Activated naive CD8-positive, alpha-beta T cell treated with anti-CD3 and anti-CD28 coated beads, Interleukin-2, amount 10 ng/mL, durations not matched to agents 7 days and 5 days (primary cell): ENCODE measurements around the gene NEDD8. TPM values are rescaled to one million over a fixed set of nuclear protein-coding genes. Genes with fewer than 3 reads are reported as not detected.
"Not testable (repeated sequence)": the region's sequence is repeated elsewhere in the genome, so short reads cannot be mapped to it uniquely, and the experiment has no call there.

Source experiments
- ATAC-seq: fragments of 150-1000 bp; cut with Tn5 transposase; one replicate; pipeline ENCODE4 v1.10.0; 2021; ENCODE audit warnings: low read depth, moderate library complexity
- POLR2A ChIA-PET: fragments of 350-600 bp; sonication (Branson Sonifier 250); formaldehyde crosslinking; loops from one replicate; lab custom pipeline; 2021; ENCODE audit warnings: antibody characterized with exemption; lab: Charles Lee
- DNase-seq: peaks from one replicate; pipeline ENCODE4 v3.0.0; 2021
- H3K27ac Mint-ChIP-seq: one replicate; pipeline ENCODE4 v1.8.0; 2022; ENCODE audit warnings: mild to moderate bottlenecking, mixed read lengths
- H3K27me3 Mint-ChIP-seq: one replicate; pipeline ENCODE4 v1.8.0; 2022; ENCODE audit warnings: mild to moderate bottlenecking, moderate library complexity, mixed read lengths
- H3K36me3 Mint-ChIP-seq: one replicate; pipeline ENCODE4 v1.8.0; 2021; ENCODE audit warnings: mild to moderate bottlenecking, mixed read lengths
- H3K4me1 Mint-ChIP-seq: one replicate; pipeline ENCODE4 v1.8.0; 2021; ENCODE audit warnings: mixed read lengths
- H3K4me3 Mint-ChIP-seq: one replicate; pipeline ENCODE4 v1.8.0; 2022; ENCODE audit warnings: mild to moderate bottlenecking, moderate library complexity, mixed read lengths
- H3K9me3 Mint-ChIP-seq: one replicate; pipeline ENCODE4 v1.8.0; 2021; ENCODE audit warnings: mixed read lengths
- total RNA-seq, 2 experiments: library from RNA; stranded (reverse); gene quantifications; one replicate each; pipeline ENCODE4 v1.2.3, GENCODE V29; 2021

NEDD8 gene
- total RNA-seq, 2 experiments from 2014 or later = 179 to 196 TPM

DNA sequence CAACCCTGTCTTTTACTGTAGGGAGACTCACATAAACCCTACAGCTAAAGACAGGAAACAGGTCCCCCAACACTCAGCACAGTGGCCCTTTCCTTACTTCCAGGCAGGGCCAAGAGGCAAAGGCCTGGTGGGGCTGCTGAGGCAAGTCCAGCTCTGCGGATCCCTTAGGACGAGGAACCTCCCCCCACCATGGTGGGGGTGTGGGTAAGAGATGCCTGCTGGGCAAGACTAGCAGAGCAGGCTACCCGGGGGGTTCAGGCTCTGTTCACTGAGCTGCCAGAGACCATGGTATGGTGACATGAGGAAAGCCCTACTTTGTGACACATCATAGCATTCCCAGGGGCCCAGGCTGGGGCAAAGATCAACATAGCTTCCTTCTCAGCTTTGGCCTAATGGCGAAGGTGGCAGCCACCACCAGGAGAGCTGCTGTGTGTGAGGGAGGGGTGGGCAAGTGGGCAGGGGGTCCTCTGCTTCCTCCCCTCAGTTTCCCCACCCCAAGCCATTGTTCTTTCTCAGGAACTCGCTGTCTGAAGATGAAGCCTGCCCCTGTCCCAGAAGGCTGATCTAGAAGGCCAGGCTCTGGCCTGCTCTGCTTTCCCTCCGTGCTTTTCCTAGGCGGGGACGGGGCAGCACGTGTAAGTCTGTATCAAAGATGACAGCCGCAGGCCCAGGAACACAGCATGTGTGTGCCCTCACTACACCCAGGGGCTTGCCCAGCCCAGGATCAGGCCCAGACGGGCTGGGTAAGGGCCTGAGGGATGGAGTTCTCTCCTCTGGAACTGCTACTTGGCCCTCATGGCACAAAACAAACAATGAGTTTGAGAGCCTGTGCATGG, 20.3 kb upstream of the NEDD8 start:
- Mint-ChIP-seq H3K36me3 (peaks cover 11% of the 10 kb centered on the region), H3K4me1 (peaks cover 33% of the 10 kb centered on the region), H3K27ac (no peak overlapping the region), H3K27me3 (no peaks in the 10 kb centered on the region), H3K9me3 (no peaks in the 10 kb centered on the region), H3K4me3 (no peak overlapping the region)
- DNase-seq (no peak), ATAC-seq (no peak)
- POLR2A ChIA-PET = interaction anchor here (0.7 to 2.2 kb wide), 4 partner anchors 10 to 18 kb away, joined by 3 to 10 read pairs (median 4); partner anchors contain the start of gene TINF2

- Mint-ChIP-seq H3K9me3 (no peaks in the 10 kb centered on the region), H3K4me3 (no peak overlapping the region), H3K27ac (no peak overlapping the region), H3K36me3 (peaks cover 14% of the 10 kb centered on the region), H3K27me3 (no peaks in the 10 kb centered on the region), H3K4me1 (peaks cover 37% of the 10 kb centered on the region)
- DNase-seq (no peak), ATAC-seq (no peak)
- POLR2A ChIA-PET = interaction anchor here (1.3 to 2.2 kb wide), 3 partner anchors 10 to 19 kb away, joined by 4 to 10 read pairs (median 4); partner anchors contain the start of gene TINF2
These were observed 19.7 kb upstream of the NEDD8 start for GRCh38 chr14:24251880-24252288.

GRCh38 chr14:24250354-24250753, 18.2 kb upstream of the NEDD8 start:
- H3K4me3 Mint-ChIP-seq = peak overlapping the region; percentile 75
- POLR2A ChIA-PET = interaction anchor here (1.0 to 2.2 kb wide), 4 partner anchors 8 to 49 kb away, joined by 4 to 10 read pairs (median 6); partner anchors contain the start of genes DHRS1, MDP1, NOP9 and RABGGTA
- peaks cover 40% of the 10 kb centered on the region for H3K4me1 Mint-ChIP-seq
- H3K27me3 Mint-ChIP-seq = no peaks in the 10 kb centered on the region
- H3K36me3 Mint-ChIP-seq = peaks cover 14% of the 10 kb centered on the region
- H3K9me3 Mint-ChIP-seq = no peaks in the 10 kb centered on the region
- peak overlapping the region; percentile 88 for H3K27ac Mint-ChIP-seq
- DNase-seq (peak; percentile 36), ATAC-seq (no peak)

DNA sequence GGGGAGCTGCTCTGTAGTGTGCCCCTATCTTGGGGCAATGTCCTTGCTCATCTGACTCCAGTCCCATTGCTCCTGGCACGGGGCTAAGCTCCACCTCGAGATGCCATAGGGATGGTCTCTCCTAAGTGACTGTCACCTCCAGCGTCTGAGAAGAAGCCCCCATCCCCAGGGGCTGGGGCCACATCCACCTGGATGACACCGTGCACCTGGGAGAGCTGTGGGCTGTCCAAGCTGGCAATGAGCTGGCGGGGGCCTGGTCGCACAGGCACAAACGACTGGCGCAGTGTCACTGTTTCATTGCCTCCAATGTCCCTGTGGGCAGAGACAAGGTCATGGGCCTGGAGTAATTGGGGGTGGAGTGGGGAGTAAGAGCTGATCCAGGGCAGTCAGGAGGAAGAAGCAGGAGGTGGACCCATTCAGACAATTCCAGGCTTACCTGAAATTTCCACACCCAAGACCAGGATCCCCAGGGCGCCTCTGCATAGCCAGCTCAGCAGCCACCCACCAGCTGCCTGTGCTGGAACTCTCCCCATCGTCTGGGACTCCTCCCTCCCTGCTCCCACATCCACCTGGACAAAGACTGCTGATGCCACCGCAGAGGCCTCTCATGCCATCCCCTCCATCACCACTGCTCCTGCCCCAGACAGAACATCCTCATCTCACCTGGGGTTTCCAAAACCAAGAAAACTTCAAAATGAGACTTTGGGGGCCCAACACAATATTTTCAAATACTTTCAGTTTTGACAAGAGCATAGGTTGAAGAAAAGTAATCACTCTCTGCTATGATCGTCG, 17.3 kb upstream of the NEDD8 start:
- peak; percentile 21 for DNase-seq
- peaks cover 43% of the 10 kb centered on the region for H3K4me1 Mint-ChIP-seq
- no peaks in the 10 kb centered on the region for H3K9me3 Mint-ChIP-seq
- no peaks in the 10 kb centered on the region for H3K27me3 Mint-ChIP-seq
- POLR2A ChIA-PET = interaction anchor here (0.9 to 1.8 kb wide), 4 partner anchors 21 to 181 kb away, joined by 3 to 9 read pairs (median 4); partner anchors contain the start of genes CBLN3, CHMP4A and KHNYN
- peaks cover 14% of the 10 kb centered on the region for H3K36me3 Mint-ChIP-seq
- no peak for ATAC-seq
- peak overlapping the region; percentile 75 for H3K4me3 Mint-ChIP-seq
- peak overlapping the region; percentile 88 for H3K27ac Mint-ChIP-seq

- Mint-ChIP-seq H3K9me3 (no peaks in the 10 kb centered on the region), H3K4me1 (peaks cover 50% of the 10 kb centered on the region), H3K36me3 (peaks cover 14% of the 10 kb centered on the region), H3K27ac (peak overlapping the region; percentile 97), H3K4me3 (peak overlapping the region; percentile 11), H3K27me3 (no peaks in the 10 kb centered on the region)
- POLR2A ChIA-PET = interaction anchor here (0.7 to 4.0 kb wide), 13 partner anchors 12 to 183 kb away, joined by 3 to 43 read pairs (median 7); partner anchors contain the start of genes CBLN3, CHMP4A, DHRS1 and KHNYN
- DNase-seq (peak; percentile 16), ATAC-seq (no peak)
These were observed 15.3 kb upstream of the NEDD8 start for GRCh38 chr14:24247422-24247821.

DNA sequence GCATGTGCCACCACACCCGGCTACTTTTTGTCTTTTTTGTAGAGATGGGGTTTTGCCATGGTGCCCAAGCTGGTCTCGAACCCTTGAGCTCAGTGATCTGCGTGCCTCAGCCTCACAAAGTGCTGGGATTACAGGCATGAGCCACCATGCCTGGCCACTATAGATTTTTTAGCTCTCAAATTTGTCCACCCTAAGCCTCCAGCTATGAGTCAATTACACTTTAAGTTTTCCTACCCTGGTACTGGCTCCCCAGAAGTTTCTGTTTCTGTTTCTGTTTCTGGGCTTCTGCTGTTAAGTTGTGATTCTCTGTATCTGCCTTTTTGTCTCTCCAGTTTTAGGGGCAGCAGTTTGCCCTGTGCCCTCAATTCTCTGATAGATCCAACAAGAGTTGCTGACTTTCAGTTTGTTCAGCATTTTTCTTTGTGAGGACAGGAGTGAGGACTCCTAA, 14.6 kb upstream of the NEDD8 start:
- ATAC-seq (peak; percentile 25), DNase-seq (peak; percentile 38)
- Mint-ChIP-seq H3K27me3 (no peaks in the 10 kb centered on the region), H3K9me3 (no peaks in the 10 kb centered on the region), H3K4me3 (peak overlapping the region; percentile 82), H3K27ac (peak overlapping the region; percentile 97), H3K4me1 (peaks cover 50% of the 10 kb centered on the region), H3K36me3 (peaks cover 14% of the 10 kb centered on the region)
- POLR2A ChIA-PET = interaction anchor here (0.6 to 4.0 kb wide), 17 partner anchors 10 to 86 kb away, joined by 3 to 43 read pairs (median 4); partner anchors contain the start of genes CHMP4A, DHRS1, GMPR2 and IRF9

DNA sequence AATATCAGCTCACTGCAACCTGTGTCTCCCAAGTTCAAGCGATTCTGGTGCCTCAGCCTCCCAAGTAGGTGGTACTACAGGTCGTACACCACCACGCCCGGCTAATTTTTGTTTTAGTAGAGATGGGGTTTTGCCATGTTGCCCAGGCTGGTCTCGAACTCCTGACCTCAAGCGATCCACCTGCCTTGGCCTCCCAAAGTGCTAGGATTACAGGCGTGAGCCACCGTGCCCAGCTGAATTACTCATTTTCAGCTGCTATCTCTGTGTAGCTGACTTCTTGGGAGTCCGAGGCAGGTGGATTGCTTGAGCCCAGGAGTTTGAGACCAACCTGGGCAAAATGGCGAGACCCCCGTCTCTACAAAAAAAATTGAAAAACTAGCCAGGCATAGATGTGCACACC, 13.2 kb upstream of the NEDD8 start:
- peaks cover 14% of the 10 kb centered on the region for H3K36me3 Mint-ChIP-seq
- H3K4me3 Mint-ChIP-seq, ATAC-seq, H3K9me3 Mint-ChIP-seq, H3K27me3 Mint-ChIP-seq, DNase-seq: not testable (repeated sequence)
- POLR2A ChIA-PET = interaction anchor here (0.6 to 4.0 kb wide), 7 partner anchors 26 to 185 kb away, joined by 3 to 43 read pairs (median 7); partner anchors contain the start of genes KHNYN, LTB4R2, MDP1 and RABGGTA
- H3K27ac Mint-ChIP-seq = peak overlapping the region; percentile 26
- peaks cover 47% of the 10 kb centered on the region for H3K4me1 Mint-ChIP-seq

DNA sequence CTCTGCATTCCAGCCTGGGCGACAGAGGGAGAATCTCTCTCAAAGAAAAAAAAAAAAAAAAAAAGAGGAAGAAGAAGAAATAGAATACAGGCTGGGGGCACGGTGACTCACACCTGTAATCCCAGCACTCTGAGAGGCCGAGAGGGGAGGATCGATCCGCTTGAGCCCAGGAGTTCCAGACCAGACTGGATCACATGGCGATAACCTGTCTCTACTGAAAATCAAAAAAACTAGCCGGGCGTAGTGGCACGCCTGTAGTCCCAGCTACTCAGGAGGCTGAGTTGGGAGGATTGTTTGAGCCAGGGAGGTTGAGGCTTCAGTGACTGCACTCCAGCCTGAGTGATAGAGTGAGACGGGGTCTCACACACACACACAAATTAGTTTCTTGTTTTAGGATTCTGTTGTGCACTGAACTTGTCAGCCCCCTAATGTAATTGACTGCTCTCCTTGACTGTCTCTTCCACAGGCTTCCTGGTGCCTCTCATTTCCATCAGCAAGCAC, 11.2 kb upstream of the NEDD8 start:
- POLR2A ChIA-PET = interaction anchor here (0.7 to 4.1 kb wide), 21 partner anchors 12 to 362 kb away, joined by 3 to 76 read pairs (median 8); partner anchors contain the start of genes ADCY4, CBLN3, CHMP4A and CIDEB
- Mint-ChIP-seq H3K4me3 (peak overlapping the region; percentile 85), H3K36me3 (peaks cover 16% of the 10 kb centered on the region), H3K27ac (peak overlapping the region; percentile 99), H3K9me3 (no peaks in the 10 kb centered on the region), H3K27me3 (no peaks in the 10 kb centered on the region), H3K4me1 (peaks cover 45% of the 10 kb centered on the region)
- ATAC-seq (no peak), DNase-seq (no peak)

DNA sequence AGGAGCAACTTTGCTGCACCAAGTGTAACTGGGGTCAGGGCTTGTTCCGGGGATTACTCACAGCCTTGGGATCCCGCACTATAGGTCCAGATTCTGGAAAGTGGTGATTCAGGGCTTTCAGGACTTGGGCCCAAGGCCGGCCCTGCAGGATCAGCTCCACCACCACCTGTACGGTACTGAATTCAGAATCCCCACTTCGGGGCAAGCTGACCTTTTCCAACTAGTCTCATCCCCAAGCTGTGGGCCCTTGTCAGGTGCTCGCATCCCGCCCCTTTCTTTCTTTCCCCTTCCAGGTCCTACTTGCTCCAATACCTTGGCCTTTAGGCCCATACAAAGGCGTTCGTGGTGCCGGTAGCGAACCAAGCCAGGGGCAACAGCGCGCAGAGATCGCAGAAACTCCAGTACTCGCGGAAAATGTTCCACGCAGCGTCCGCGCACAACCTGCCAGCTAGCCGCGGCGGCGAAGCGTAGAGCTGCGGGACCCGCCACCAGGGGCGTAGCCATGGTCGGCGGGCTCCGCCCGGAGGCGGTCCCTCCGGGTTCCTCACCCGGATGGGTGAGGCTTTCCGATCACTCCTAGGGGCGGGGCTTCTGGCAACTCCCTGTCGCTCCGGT, 9.8 kb upstream of the NEDD8 start:
- H3K4me1 Mint-ChIP-seq = peaks cover 42% of the 10 kb centered on the region
- peak overlapping the region; percentile 85 for H3K4me3 Mint-ChIP-seq
- peaks cover 22% of the 10 kb centered on the region for H3K36me3 Mint-ChIP-seq
- peak overlapping the region; percentile 99 for H3K27ac Mint-ChIP-seq
- no peaks in the 10 kb centered on the region for H3K27me3 Mint-ChIP-seq
- DNase-seq (peak; percentile 95), ATAC-seq (peak; percentile 82)
- POLR2A ChIA-PET = interaction anchor here (0.6 to 4.1 kb wide), 30 partner anchors 9 to 201 kb away, joined by 3 to 76 read pairs (median 8); partner anchors contain the start of genes ADCY4, CBLN3, CHMP4A and CIDEB
- no peaks in the 10 kb centered on the region for H3K9me3 Mint-ChIP-seq

DNA sequence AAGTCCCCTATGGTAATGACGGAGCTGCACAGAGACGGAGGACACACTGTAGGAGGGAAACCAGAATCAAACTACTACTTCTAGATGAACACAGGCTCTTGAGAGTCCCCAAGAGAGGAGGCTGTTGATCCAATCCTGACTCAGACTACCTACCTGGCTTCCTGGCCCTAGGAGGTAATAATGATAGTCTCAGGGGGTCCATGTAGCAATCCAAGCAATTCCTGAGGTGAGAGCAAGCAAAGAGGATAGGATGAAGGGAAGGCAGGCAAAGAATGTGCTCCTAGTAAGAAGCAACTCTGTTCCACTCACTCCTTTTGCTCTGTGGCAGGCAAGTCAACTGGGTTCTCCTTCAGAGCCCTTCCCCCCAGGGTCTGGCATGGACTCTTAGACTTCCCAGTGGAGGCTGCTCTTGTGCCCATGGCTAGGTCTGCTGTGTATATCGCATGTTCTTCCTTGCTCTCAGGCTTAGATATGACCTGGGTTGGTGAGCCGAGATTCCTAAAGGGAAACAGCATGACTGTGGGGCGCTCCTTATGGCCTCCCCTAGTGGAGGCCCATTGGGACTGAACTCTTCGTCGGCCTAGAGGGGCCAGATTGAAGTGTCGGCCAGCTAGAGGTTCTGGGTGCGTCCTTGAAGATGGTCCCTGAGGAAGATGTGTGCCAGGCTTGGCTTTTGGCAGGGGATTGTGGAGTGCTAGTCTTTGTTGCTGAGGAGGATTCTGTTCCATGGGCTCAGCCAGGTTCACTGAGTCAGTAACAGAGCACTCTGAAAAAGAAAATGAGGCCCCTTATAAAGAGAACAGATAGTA, 8.1 kb upstream of the NEDD8 start:
- Mint-ChIP-seq H3K27ac (peak overlapping the region; percentile 37), H3K4me3 (peak overlapping the region; percentile 30), H3K4me1 (peaks cover 46% of the 10 kb centered on the region), H3K9me3 (no peaks in the 10 kb centered on the region), H3K36me3 (peaks cover 30% of the 10 kb centered on the region), H3K27me3 (no peaks in the 10 kb centered on the region)
- ATAC-seq (no peak), DNase-seq (no peak)
- POLR2A ChIA-PET = interaction anchor here (1.0 to 4.1 kb wide), 4 partner anchors 24 to 190 kb away, joined by 3 to 76 read pairs (median 44); partner anchors contain the start of genes DHRS1, KHNYN, MDP1 and NOP9

GRCh38 chr14:24238527-24239037, 6.4 kb upstream of the NEDD8 start:
- peak overlapping the region; percentile 81 for H3K27ac Mint-ChIP-seq
- H3K4me3 Mint-ChIP-seq = no peak overlapping the region
- DNase-seq (no peak), ATAC-seq (no peak)
- no peaks in the 10 kb centered on the region for H3K9me3 Mint-ChIP-seq
- H3K27me3 Mint-ChIP-seq = no peaks in the 10 kb centered on the region
- POLR2A ChIA-PET = interaction anchor here (0.5 to 1.5 kb wide), 2 partner anchors 23 to 96 kb away, joined by 5 read pairs; partner anchors contain the start of gene MDP1
- H3K36me3 Mint-ChIP-seq = peaks cover 33% of the 10 kb centered on the region
- H3K4me1 Mint-ChIP-seq = peaks cover 52% of the 10 kb centered on the region
